Activated naive CD8-positive, alpha-beta T cell treated with anti-CD3 and anti-CD28 coated beads, Interleukin-2, amount 50 U/mL, for 24 hours (primary cell): ENCODE measurements around the gene MRPS22.

Experiments used
- ATAC-seq: fragments of 150-1000 bp; cut with Tn5 transposase; one replicate; pipeline ENCODE4 v1.10.0; 2021
- DNase-seq: peaks from one replicate; pipeline ENCODE4 v3.0.0; 2021
- H3K27ac Mint-ChIP-seq: one replicate; pipeline ENCODE4 v1.8.0; 2021; ENCODE audit warnings: mild to moderate bottlenecking, mixed read lengths
- H3K27me3 Mint-ChIP-seq: one replicate; pipeline ENCODE4 v1.8.0; 2021; ENCODE audit warnings: mixed read lengths
- H3K36me3 Mint-ChIP-seq: one replicate; pipeline ENCODE4 v1.8.0; 2021; ENCODE audit warnings: low read depth, mixed read lengths
- H3K4me1 Mint-ChIP-seq: one replicate; pipeline ENCODE4 v1.8.0; 2021; ENCODE audit warnings: mixed read lengths
- H3K4me3 Mint-ChIP-seq: one replicate; pipeline ENCODE4 v1.8.0; 2021; ENCODE audit warnings: mild to moderate bottlenecking, moderate library complexity, mixed read lengths
- H3K9me3 Mint-ChIP-seq: one replicate; pipeline ENCODE4 v1.8.0; 2021; ENCODE audit warnings: mixed read lengths

MRPS22 gene

GRCh38 chr3:139340784-139341183, 3.0 kb upstream of the MRPS22 start:
- Mint-ChIP-seq H3K9me3 (peaks cover 5% of the 10 kb centered on the region), H3K27ac (no peak overlapping the region), H3K4me1 (peaks cover 36% of the 10 kb centered on the region), H3K36me3 (no peaks in the 10 kb centered on the region), H3K27me3 (peaks cover 9% of the 10 kb centered on the region), H3K4me3 (no peak overlapping the region)
- ATAC-seq (no peak), DNase-seq (no peak)

- peaks cover 5% of the 10 kb centered on the region for H3K9me3 Mint-ChIP-seq
- DNase-seq (no peak), ATAC-seq (no peak)
- no peaks in the 10 kb centered on the region for H3K36me3 Mint-ChIP-seq
- H3K4me3 Mint-ChIP-seq = no peak overlapping the region
- H3K27ac Mint-ChIP-seq = no peak overlapping the region
- peaks cover 32% of the 10 kb centered on the region for H3K4me1 Mint-ChIP-seq
- peaks cover 7% of the 10 kb centered on the region for H3K27me3 Mint-ChIP-seq
These were observed 1.8 kb upstream of the MRPS22 start for GRCh38 chr3:139342054-139342453.

GRCh38 chr3:139346771-139347170, 3.0 kb downstream of the MRPS22 start:
- H3K4me3 Mint-ChIP-seq = no peak overlapping the region
- no peaks in the 10 kb centered on the region for H3K27me3 Mint-ChIP-seq
- ATAC-seq (no peak), DNase-seq (no peak)
- H3K27ac Mint-ChIP-seq = no peak overlapping the region
- H3K36me3 Mint-ChIP-seq = peaks cover 25% of the 10 kb centered on the region
- H3K9me3 Mint-ChIP-seq = peaks cover 5% of the 10 kb centered on the region
- peaks cover 5% of the 10 kb centered on the region for H3K4me1 Mint-ChIP-seq

GRCh38 chr3:139353920-139354556, 10.2 kb downstream of the MRPS22 start:
- no peak overlapping the region for H3K27ac Mint-ChIP-seq

GRCh38 chr3:139354661-139355060, 10.8 kb downstream of the MRPS22 start:
- peaks cover 49% of the 10 kb centered on the region for H3K4me1 Mint-ChIP-seq
- peak overlapping the region; percentile 70 for H3K27ac Mint-ChIP-seq

More at GRCh38 chr3:139353920-139354556, 10.2 kb downstream of the MRPS22 start:
- H3K36me3 Mint-ChIP-seq = peaks cover 73% of the 10 kb centered on the region
- ATAC-seq (no peak), DNase-seq (no peak)
- H3K4me3 Mint-ChIP-seq = no peak overlapping the region
- H3K27me3 Mint-ChIP-seq = no peaks in the 10 kb centered on the region
- no peaks in the 10 kb centered on the region for H3K9me3 Mint-ChIP-seq
- H3K4me1 Mint-ChIP-seq = peaks cover 46% of the 10 kb centered on the region

GRCh38 chr3:139355476-139355875, 11.7 kb downstream of the MRPS22 start:
- Mint-ChIP-seq H3K36me3 (peaks cover 75% of the 10 kb centered on the region), H3K4me1 (peaks cover 49% of the 10 kb centered on the region), H3K9me3 (no peaks in the 10 kb centered on the region), H3K27ac (peak overlapping the region; percentile 70), H3K4me3 (no peak overlapping the region), H3K27me3 (no peaks in the 10 kb centered on the region)
- DNase-seq = no peak
- ATAC-seq = no peak

More at GRCh38 chr3:139354661-139355060, 10.8 kb downstream of the MRPS22 start:
- no peak overlapping the region for H3K4me3 Mint-ChIP-seq
- H3K9me3 Mint-ChIP-seq = no peaks in the 10 kb centered on the region
- DNase-seq = no peak
- no peaks in the 10 kb centered on the region for H3K27me3 Mint-ChIP-seq
- peaks cover 75% of the 10 kb centered on the region for H3K36me3 Mint-ChIP-seq
- no peak for ATAC-seq

- ATAC-seq = no peak
- H3K4me3 Mint-ChIP-seq = peak overlapping the region; percentile 2
- H3K4me1 Mint-ChIP-seq = peaks cover 52% of the 10 kb centered on the region
- H3K27ac Mint-ChIP-seq = peak overlapping the region; percentile 70
- no peaks in the 10 kb centered on the region for H3K27me3 Mint-ChIP-seq
- DNase-seq = no peak
- no peaks in the 10 kb centered on the region for H3K9me3 Mint-ChIP-seq
- peaks cover 75% of the 10 kb centered on the region for H3K36me3 Mint-ChIP-seq
These were observed 12.1 kb downstream of the MRPS22 start for GRCh38 chr3:139355891-139356290.

- peak; percentile 8 for DNase-seq
- H3K36me3 Mint-ChIP-seq = peaks cover 74% of the 10 kb centered on the region
- H3K27me3 Mint-ChIP-seq = no peaks in the 10 kb centered on the region
- H3K4me1 Mint-ChIP-seq = peaks cover 53% of the 10 kb centered on the region
- H3K27ac Mint-ChIP-seq = peak overlapping the region; percentile 84
- no peaks in the 10 kb centered on the region for H3K9me3 Mint-ChIP-seq
- ATAC-seq = peak; percentile 93
- peak overlapping the region; percentile 28 for H3K4me3 Mint-ChIP-seq
These were observed 14.1 kb downstream of the MRPS22 start for GRCh38 chr3:139357899-139358298.

- Mint-ChIP-seq H3K9me3 (no peaks in the 10 kb centered on the region), H3K27me3 (no peaks in the 10 kb centered on the region), H3K27ac (peak overlapping the region; percentile 68), H3K4me1 (peaks cover 48% of the 10 kb centered on the region), H3K4me3 (no peak overlapping the region), H3K36me3 (peaks cover 75% of the 10 kb centered on the region)
- ATAC-seq = no peak
- DNase-seq = no peak
These were observed 15.2 kb downstream of the MRPS22 start for GRCh38 chr3:139358841-139359562.

GRCh38 chr3:139361276-139361675, 17.5 kb downstream of the MRPS22 start:
- no peaks in the 10 kb centered on the region for H3K27me3 Mint-ChIP-seq
- no peak overlapping the region for H3K27ac Mint-ChIP-seq
- no peak overlapping the region for H3K4me3 Mint-ChIP-seq
- peaks cover 35% of the 10 kb centered on the region for H3K4me1 Mint-ChIP-seq
- no peak for DNase-seq
- no peak for ATAC-seq
- peaks cover 74% of the 10 kb centered on the region for H3K36me3 Mint-ChIP-seq
- no peaks in the 10 kb centered on the region for H3K9me3 Mint-ChIP-seq

- no peak for DNase-seq
- Mint-ChIP-seq H3K27me3 (no peaks in the 10 kb centered on the region), H3K27ac (peak overlapping the region; percentile 35), H3K4me3 (no peak overlapping the region), H3K4me1 (peaks cover 12% of the 10 kb centered on the region), H3K36me3 (peaks cover 73% of the 10 kb centered on the region), H3K9me3 (no peaks in the 10 kb centered on the region)
- no peak for ATAC-seq
These were observed 20.7 kb downstream of the MRPS22 start for GRCh38 chr3:139364549-139364948.

- Mint-ChIP-seq H3K27ac (no peak overlapping the region), H3K36me3 (peaks cover 55% of the 10 kb centered on the region), H3K4me3 (no peak overlapping the region), H3K9me3 (no peaks in the 10 kb centered on the region), H3K27me3 (no peaks in the 10 kb centered on the region), H3K4me1 (peaks cover 3% of the 10 kb centered on the region)
- ATAC-seq (no peak), DNase-seq (no peak)
These were observed 30.3 kb downstream of the MRPS22 start for GRCh38 chr3:139374099-139374498.

- peaks cover 58% of the 10 kb centered on the region for H3K36me3 Mint-ChIP-seq
- H3K27ac Mint-ChIP-seq = no peak overlapping the region
- no peak overlapping the region for H3K4me3 Mint-ChIP-seq
- ATAC-seq (no peak), DNase-seq (no peak)
- no peaks in the 10 kb centered on the region for H3K9me3 Mint-ChIP-seq
- peaks cover 22% of the 10 kb centered on the region for H3K4me1 Mint-ChIP-seq
- H3K27me3 Mint-ChIP-seq = no peaks in the 10 kb centered on the region
These were observed 33.6 kb downstream of the MRPS22 start for GRCh38 chr3:139377378-139377777.

GRCh38 chr3:139378587-139379241, 34.9 kb downstream of the MRPS22 start:
- peaks cover 58% of the 10 kb centered on the region for H3K36me3 Mint-ChIP-seq
- DNase-seq (no peak), ATAC-seq (no peak)
- no peak overlapping the region for H3K4me3 Mint-ChIP-seq
- no peaks in the 10 kb centered on the region for H3K27me3 Mint-ChIP-seq
- H3K4me1 Mint-ChIP-seq = peaks cover 28% of the 10 kb centered on the region
- H3K9me3 Mint-ChIP-seq = no peaks in the 10 kb centered on the region
- no peak overlapping the region for H3K27ac Mint-ChIP-seq

- DNase-seq (no peak), ATAC-seq (no peak)
- H3K36me3 Mint-ChIP-seq = peaks cover 45% of the 10 kb centered on the region
- H3K4me1 Mint-ChIP-seq = peaks cover 35% of the 10 kb centered on the region
- no peak overlapping the region for H3K27ac Mint-ChIP-seq
- H3K9me3 Mint-ChIP-seq = no peaks in the 10 kb centered on the region
- H3K27me3 Mint-ChIP-seq = no peaks in the 10 kb centered on the region
- no peak overlapping the region for H3K4me3 Mint-ChIP-seq
These were observed 36.8 kb downstream of the MRPS22 start for GRCh38 chr3:139380575-139380974.
